GM12891 (cell line): Measurements from ENCODE around the gene PIGBOS1.

Experiments used
- DNase-seq: peaks from one replicate; pipeline ENCODE4 v3.0.0; 2011; ENCODE audit warnings: low spot score; ENCODE audit not compliant: insufficient read length
- FAIRE-seq: peaks from 2 replicates; lab custom pipeline; 2011; peaks lifted over from hg19 to GRCh38; lab: Jason Lieb, UNC
- PAX5 ChIP-seq: IDR thresholded peaks from 2 replicates; pipeline ENCODE4 v1.6.1; 2011; ENCODE audit warnings: low read length, moderate library complexity, mild to moderate bottlenecking; ENCODE audit not compliant: insufficient read depth, severe bottlenecking
- POLR2A ChIP-seq: IDR thresholded peaks from 2 replicates; pipeline ENCODE4 v1.6.1; 2011; ENCODE audit warnings: low read depth, low read length, control low read depth
- POLR2AphosphoS5 ChIP-seq: IDR thresholded peaks from 2 replicates; pipeline ENCODE4 v1.6.1; 2011; ENCODE audit warnings: low read depth, low read length, control low read depth
- POU2F2 ChIP-seq: IDR thresholded peaks from 2 replicates; pipeline ENCODE4 v1.6.1; 2011; ENCODE audit warnings: low read depth, mild to moderate bottlenecking, control low read depth, low read length, moderate library complexity
- SPI1 ChIP-seq: IDR thresholded peaks from 2 replicates; pipeline ENCODE4 v1.6.1; 2011; ENCODE audit warnings: low read depth, low read length, control low read depth
- TAF1 ChIP-seq: IDR thresholded peaks from 2 replicates; pipeline ENCODE4 v1.6.1; 2011; ENCODE audit warnings: low read depth, low read length, control low read depth

The PIGBOS1 gene

GRCh38 chr15:55349282-55349681 is 30.4 kb upstream of the PIGBOS1 start:
- DNase-seq, result no peak
- FAIRE-seq, result no peak
- no peak for TF ChIP-seq POLR2A
- no peak for TF ChIP-seq TAF1
- no peak for TF ChIP-seq POU2F2
- no peak for TF ChIP-seq POLR2AphosphoS5

DNA sequence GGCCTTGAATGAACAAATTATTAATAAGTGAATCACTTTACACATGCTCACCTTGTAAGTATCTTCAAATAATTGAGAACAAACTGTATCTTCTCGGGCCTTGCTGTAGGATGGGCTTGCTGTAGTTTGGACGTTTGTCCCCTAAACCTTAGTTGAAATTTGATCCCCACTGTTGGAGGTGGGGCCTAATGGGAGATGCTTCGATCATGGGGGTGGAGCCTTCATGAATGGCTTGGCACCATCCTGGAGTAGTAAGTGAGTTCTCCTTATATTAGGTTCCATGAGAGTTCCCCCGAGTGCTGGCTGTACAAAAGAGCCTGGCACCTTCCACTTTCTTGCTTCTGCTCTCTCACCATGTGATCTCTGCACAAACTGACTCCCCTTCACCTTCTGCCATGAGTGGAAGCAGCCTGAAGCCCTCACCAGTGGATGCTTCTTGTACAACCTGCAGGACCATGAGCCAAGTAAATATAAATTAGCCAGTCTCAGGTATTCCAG is 29.4 kb upstream of the PIGBOS1 start:
- DNase-seq, result no peak
- FAIRE-seq, result no peak
- TF ChIP-seq POU2F2 (no peak), SPI1 (no peak), POLR2AphosphoS5 (no peak), PAX5 (no peak), POLR2A (no peak), TAF1 (no peak)

GRCh38 chr15:55344206-55344605 is 25.3 kb upstream of the PIGBOS1 start:
- FAIRE-seq (no peak), DNase-seq (no peak)

DNA sequence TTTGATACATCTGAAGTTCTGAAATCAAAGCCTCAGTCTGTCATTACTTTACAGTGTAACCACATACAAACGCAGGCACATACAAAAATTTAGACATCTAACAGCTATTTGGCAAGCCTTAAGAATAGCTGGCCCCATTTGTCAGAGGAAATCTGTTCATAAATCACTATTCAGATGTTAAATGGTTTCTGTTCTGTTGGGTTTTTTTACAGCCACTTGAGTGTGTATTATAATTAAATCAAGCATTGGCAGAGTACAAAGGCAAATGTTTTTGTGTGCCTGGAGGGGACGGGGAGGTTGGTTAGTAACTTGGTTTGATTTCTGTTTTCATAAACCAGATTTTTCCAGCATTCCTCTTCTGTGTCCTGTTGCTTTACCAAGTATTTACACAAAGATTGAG is 24.2 kb upstream of the PIGBOS1 start:
- TF ChIP-seq SPI1 (no peak), POU2F2 (no peak), TAF1 (no peak), POLR2AphosphoS5 (no peak), POLR2A (no peak), PAX5 (no peak)
- no peak for FAIRE-seq
- DNase-seq, result no peak

More at GRCh38 chr15:55344206-55344605, 25.3 kb upstream of the PIGBOS1 start:
- TF ChIP-seq SPI1, result no peak
- TF ChIP-seq POLR2A, result no peak
- TF ChIP-seq POLR2AphosphoS5, result no peak
- TF ChIP-seq TAF1, result no peak
- no peak for TF ChIP-seq POU2F2
- TF ChIP-seq PAX5, result no peak

GRCh38 chr15:55337160-55337559 is 18.2 kb upstream of the PIGBOS1 start:
- TF ChIP-seq PAX5 (no peak), TAF1 (no peak), POLR2A (no peak), POU2F2 (no peak), SPI1 (no peak), POLR2AphosphoS5 (no peak)
- FAIRE-seq (no peak), DNase-seq (no peak)

GRCh38 chr15:55334997-55335396 is 16.1 kb upstream of the PIGBOS1 start:
- no peak for DNase-seq
- FAIRE-seq, result peak; percentile 87
- no peak for TF ChIP-seq SPI1
- no peak for TF ChIP-seq POLR2AphosphoS5
- TF ChIP-seq TAF1, result no peak
- no peak for TF ChIP-seq PAX5
- TF ChIP-seq POLR2A, result no peak
- TF ChIP-seq POU2F2, result no peak

GRCh38 chr15:55334371-55334770 is 15.4 kb upstream of the PIGBOS1 start:
- TF ChIP-seq PAX5 (no peak), POLR2AphosphoS5 (no peak), POLR2A (no peak), TAF1 (no peak), POU2F2 (no peak), SPI1 (no peak)
- no peak for FAIRE-seq
- DNase-seq, result no peak

DNA sequence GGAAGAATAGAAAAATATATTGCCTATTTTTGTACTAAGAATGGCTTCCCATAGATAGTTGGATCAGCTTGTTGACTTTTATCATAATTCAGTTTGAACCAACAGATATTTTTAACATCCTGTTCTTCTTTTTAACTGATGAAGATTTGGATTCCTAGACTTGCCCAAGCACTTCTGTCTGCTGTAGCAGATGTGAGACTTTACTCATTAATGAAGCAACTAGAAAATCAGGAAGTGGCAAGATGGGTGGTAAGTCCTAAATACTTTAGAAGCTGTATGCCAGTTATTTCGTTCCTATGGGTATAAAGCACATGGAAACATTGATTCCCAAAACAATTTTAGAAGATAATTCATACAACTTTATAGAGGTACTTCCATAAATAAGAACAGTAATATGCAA is 8.5 kb upstream of the PIGBOS1 start:
- DNase-seq (no peak), FAIRE-seq (no peak)
- TF ChIP-seq POU2F2, result no peak
- TF ChIP-seq TAF1, result no peak
- no peak for TF ChIP-seq SPI1
- no peak for TF ChIP-seq POLR2A
- TF ChIP-seq PAX5, result no peak
- TF ChIP-seq POLR2AphosphoS5, result no peak

GRCh38 chr15:55322467-55322866 is 3.5 kb upstream of the PIGBOS1 start:
- TF ChIP-seq PAX5, result no peak
- no peak for TF ChIP-seq TAF1
- no peak for TF ChIP-seq SPI1
- no peak for TF ChIP-seq POLR2AphosphoS5
- TF ChIP-seq POLR2A, result no peak
- no peak for TF ChIP-seq POU2F2
- no peak for DNase-seq
- FAIRE-seq, result no peak

DNA sequence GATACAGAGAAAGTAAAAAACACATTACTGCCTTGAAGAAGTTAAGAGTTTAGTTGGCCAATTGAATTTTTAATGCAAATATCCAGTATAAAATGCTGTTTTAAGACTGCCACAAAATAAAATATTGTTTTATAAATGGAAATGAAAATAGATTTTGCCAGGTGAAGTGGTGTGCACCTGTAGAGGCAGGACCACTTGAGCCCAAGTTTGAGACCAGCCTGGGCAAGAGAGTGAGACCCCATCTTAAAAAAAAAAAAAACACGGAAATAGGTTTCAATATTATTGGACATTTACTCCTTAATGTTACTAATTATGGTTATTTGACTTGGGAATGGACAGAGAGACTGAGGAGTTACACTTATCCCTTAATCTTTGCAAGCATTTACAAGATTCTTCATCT is 2.0 kb upstream of the PIGBOS1 start:
- DNase-seq, result no peak
- TF ChIP-seq TAF1, result no peak
- TF ChIP-seq POLR2AphosphoS5, result no peak
- no peak for TF ChIP-seq SPI1
- no peak for TF ChIP-seq POU2F2
- no peak for TF ChIP-seq POLR2A
- no peak for TF ChIP-seq PAX5
- no peak for FAIRE-seq
